ENCODE measurements around the gene FZD1.

FZD1 gene

DNA sequence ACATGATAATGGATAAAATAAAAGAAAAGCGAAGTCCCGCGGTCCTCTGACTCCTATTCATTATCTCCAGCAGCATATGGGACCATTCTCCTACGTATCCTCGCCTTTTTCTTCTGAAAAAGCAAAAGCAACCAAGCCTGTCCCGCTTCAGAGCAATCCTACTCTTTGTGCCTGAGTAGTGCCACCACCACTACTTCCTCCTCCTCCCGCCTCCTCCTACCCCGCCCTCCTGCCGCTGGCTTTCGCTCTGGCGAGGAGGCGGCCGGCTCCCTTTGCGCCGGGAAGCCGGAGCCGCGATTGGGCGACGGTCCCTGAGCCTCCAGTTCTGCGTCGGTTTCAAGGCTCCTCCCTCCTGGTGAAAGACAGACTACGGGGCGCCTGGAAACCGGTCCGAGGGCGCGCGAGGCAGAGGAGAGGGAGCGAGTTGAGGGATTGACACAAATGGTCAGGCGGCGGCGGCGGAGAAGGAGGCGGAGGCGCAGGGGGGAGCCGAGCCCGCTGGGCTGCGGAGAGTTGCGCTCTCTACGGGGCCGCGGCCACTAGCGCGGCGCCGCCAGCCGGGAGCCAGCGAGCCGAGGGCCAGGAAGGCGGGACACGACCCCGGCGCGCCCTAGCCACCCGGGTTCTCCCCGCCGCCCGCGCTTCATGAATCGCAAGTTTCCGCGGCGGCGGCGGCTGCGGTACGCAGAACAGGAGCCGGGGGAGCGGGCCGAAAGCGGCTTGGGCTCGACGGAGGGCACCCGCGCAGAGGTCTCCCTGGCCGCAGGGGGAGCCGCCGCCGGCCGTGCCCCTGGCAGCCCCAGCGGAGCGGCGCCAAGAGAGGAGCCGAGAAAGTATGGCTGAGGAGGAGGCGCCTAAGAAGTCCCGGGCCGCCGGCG lies at the start of gene FZD1:
Gene FZD1 (plus strand): TSS at position 388 of the 878 bp plus-strand sequence. CDS start 448 bp downstream, at position 836.
- DNase-seq (ENCODE audit: low spot score), result peak; percentile 92

DNA sequence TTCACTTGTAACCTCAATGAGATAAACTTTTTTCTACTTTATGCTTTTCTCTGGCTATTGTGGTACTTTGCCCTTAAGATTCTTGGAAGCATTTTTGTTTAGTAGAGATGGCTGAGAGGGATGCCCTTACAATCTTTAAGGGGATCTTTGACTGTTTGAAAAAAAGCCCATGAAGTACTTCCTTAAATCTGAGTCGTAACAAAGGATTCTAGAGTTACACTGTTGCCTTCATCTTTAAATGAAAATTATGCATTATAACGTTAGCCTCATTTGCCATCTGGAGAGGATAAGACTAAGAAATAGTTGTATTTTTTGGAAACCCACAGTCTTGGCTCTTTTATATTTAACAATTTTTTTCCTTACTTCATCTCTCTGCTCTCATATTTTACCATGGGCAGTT lies 37.8 kb upstream of the FZD1 start:
- no peak for DNase-seq (ENCODE audit: low spot score)

DNA sequence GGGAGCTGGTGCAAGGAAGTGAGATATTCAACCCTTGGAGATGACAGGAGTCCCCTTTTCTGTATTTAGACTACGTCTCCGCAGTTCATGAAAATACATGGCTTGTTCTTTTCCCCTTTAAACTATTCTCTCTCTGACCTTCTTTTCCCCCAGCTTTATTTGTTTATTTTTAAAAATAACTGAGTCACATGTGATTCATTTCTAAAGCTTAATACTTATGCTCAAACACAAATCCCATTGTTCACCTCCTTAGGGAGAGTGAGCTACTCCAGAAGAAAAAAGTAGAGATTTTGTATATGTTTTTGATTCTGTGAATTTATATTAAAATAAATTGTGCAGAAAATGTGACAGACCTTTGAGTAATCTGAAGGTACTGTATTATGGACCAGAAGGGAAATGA lies 35.9 kb upstream of the FZD1 start:
- peak; percentile 22 for DNase-seq (ENCODE audit: low spot score)

DNA sequence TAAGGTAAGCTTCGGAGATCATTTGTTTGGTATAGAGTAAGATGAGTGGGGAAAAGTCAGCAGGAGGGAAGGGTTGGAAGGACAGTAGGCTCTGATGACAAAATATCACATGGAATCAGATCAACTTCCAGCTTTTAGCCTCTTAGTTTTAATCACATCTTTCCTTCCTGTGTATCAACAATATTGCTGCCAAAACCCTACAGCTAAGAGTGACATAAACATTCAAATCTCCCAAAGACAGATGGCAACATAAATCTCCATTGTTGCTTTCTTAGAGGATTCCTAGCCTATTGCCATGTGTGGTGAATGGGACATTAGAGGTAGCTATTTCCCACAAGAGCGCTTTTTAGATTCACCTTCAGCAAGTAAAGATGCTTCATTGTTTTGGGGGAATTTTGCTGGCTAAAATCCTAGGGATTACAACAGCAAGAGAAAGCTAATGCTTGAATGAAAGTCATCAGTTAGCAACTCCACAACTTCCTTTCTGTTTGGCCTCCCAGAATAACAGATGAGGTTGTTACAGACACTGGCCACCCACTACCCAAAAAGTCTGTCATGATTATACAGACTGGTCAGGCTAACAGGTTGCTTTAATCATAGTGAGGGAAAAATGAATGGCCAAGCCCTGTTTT lies 35.2 kb upstream of the FZD1 start:
- no peak for DNase-seq (ENCODE audit: low spot score)

DNA sequence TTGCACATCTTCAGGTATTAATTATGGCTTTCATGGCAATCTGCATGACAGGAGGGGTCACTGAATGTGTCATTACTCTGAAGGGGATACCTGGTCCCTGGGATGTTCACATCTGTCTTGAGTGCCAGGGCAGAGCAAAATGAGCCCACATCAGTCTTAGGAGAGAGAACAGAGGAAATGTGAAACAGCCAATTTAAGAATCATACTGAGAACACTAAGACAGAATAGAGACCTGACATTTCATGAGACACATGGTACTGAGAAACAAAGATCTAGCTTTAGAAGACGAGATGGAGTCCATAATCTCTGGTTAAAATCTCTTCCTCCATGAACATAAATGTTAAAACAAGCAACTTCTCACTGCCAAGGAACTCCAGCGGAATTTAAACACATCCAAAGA lies 34.1 kb upstream of the FZD1 start:
- DNase-seq (ENCODE audit: low spot score), result no peak

DNA sequence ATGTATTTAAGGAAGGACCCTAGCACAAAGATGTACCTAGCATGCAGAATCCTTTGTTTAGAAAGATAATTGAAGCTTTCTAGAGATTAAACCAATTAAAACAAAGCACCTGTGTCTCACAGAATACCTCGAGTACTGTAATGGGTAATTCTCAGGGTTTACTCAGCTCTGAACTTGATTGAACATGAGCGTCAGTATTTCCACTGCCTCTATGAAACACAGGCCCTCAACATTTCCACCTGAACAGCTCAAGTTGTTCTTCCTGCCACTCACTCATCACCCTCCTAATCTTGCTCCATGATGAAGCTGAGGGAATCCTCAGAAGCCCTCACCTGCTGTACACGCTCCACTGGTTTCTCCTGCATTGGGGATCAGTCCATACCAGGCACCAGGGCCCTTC lies 33.7 kb upstream of the FZD1 start:
- no peak for DNase-seq (ENCODE audit: low spot score)

DNA sequence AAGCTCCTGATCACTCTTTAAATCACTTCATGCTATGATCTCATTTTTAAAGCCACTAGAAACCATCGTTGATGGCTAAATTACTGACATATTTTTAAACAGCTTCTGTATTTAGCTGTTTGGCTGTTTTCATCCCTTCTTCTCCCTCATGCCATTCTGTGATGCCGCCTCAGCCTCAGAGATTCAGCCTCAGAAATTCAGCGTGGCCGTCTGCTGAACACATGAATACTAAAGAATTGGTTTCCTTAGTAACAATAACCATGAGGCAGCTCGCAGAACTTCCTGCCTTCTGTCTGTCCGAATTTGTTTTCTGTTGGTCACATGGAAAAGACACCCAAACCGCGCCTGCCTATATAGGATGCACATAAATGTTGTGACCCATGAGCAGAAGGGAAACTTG lies 31.0 kb upstream of the FZD1 start:
- no peak for DNase-seq (ENCODE audit: low spot score)

DNA sequence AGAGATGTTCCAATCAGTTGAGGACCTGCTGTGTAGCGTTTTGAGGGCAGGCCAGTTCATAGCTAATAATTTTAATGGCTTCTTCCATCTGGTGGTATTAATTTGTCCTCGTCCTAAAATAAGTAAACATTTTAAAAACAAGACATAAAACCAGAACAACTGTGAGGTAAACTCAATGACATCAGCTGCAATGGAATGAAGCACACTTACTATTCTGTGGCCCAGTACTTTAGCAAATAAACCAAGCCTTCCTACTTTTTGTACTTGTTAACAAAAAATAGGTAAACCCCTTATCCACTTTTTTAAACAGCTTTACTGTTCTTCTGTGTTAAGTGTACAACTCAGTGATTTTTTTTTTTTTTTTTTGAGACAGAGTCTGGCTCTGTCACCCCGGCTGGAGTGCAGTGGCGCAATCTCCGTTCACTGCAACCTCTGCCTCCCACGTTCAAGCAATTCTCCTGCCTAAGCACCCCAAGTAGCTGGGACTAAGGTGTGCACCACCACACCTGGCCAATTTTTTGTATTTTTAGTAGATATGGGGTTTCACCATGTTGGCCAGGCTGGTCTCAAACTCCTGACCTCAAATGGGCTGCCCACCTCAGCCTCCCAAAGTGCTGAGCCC lies 28.9 kb upstream of the FZD1 start:
- DNase-seq (ENCODE audit: low spot score), result no peak

DNA sequence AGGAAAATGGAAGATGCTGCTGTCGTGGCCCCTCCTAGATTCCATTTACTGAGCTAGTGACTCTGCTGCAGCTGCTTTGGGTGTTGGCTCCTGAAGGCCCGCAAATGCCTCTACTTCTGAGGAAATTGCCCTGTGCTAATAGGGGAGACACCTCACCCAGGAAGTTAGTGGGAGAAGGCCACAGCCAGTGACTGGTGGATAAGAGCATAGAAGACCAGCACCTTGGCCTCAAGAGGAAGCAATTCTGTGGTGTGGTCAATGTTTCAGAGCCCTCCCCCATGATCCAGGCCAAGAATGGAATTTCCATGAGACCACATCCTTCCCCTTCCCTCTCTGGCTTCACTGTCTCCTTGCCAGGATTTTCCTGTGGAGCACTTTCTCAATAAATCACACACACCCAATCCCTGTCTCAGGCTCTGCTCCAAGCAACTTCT lies 25.0 kb upstream of the FZD1 start:
- DNase-seq (ENCODE audit: low spot score), result peak; percentile 32

DNA sequence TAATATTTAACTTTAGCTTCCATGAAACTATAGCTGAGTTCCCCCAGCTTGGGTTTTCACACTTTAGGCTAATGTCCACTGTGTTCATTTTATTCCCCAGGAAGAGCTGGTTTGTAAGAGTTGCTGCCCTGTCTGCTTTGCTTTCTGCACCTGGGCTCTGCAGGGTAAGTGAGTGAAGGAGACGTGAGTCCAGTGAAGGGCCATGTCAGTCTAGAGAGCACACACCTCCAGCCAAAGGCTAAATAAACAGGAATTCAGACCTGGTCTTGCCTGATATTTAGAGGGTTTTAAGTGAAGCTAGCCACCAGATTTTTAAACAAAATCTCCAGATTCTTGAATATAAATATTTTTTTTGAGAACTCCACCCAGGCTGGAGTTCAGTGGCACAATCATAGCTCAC lies 24.5 kb upstream of the FZD1 start:
- DNase-seq (ENCODE audit: low spot score), result no peak

DNA sequence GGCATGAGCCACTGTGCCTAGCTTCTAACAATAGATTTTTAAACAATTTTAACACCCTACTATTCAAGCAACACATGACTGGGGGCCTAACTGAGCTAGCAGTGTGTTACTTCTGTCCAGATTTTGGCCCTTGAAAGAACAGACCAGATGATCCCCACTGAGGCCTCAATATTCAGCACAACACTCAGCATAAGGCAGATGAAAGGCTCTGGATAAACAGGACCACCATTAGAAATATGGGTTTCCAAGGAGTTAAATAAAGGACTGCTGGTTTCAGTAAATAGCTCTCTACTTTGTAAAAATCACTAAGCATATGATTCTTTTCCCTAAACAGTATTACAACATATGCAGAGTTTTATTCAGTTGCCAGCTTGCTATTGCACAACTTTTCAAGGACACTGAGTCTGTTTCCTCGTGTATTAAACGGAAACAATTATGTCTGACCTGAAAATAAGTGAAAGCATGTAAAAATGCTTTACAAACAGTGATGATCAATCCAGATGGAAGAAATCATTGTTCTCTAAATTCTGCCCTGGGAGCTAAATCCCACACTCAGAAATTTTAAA lies 23.8 kb upstream of the FZD1 start:
- no peak for DNase-seq (ENCODE audit: low spot score)

DNA sequence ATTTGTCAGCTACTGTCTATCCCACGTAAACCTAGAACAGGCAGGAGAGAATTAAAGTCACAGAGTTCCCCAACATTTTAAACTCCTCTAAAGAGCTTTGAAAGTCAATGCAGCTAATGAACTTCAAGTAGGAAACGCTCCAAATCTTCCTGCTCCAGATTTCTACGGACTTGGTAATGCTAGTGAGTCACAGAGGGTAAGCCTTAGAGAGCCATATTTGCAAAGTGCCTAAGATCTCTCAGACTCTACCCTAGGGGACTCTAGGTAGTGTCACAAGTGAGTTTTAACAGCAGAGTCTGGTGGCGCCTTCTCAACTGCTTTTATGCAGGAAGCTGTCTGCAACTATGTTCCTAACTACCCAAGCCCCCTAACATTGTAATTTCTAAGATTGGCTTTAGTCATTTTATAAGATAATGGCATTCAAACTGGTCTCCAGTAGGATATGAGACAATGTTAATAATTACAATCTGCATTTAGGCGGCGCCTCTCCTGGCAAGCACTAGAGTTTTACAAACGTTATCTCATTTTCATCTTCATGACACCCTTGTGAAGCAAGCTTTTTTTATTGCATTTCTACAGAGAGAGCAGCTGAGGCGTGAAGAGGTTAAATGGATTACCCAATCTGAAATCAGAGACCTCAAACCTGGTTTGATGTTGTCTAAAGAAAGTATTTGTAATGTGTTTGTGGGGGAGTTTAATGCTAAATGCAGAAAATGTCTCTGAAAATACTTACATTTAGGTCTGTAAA lies 22.0 kb upstream of the FZD1 start:
- no peak for DNase-seq (ENCODE audit: low spot score)

DNA sequence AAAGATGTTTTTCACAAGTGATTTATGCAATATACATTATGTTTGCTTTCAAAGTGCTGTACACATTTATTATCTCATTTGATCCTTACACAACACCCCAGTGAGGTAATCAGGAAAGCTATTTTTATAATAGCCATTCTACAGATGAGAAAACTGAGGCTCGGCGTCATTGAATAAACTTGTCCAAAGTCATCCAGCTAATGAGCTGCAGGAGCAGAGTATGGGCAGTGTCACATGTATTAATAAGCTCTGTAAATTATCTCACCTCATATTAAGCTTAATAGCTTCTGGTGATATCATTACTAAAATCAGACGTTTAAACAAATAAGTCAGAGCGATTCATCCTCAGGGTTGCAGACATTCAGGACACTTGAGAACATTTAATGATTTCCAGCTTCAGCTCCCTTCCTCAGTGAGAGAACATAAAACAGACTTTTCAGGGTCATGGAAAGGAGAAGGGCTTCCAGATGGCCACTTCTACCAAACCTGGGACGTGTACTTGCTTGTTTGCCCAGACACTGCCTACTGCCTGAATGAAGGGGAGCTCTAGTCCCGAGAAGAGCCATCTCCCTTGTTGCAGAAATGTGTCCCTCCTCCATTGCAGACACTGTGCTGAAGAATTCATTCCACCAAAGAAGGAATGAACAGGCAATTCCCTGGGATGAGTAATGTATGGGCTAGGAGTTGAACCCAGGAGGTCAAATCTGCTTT lies 20.5 kb upstream of the FZD1 start:
- no peak for DNase-seq (ENCODE audit: low spot score)

DNA sequence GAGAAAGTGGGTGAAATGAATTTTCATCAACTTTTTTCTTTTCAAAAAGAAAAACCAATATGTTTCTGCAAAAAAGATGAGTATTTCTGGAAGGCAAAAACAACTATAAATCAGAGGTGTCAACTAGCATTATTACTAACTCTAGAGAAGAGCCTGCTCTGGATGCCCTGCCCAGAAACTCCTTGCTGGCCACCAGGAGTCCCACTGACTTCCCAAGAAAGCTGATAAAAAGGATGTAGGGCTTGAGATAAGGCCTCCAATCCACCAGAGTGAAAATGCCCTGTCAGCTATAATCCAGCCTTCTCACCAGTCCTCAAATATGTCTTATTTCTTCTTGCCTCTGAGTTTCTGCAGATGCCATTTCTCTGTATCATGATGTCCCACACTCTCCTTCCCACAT lies 16.7 kb upstream of the FZD1 start:
- no peak for DNase-seq (ENCODE audit: low spot score)

DNA sequence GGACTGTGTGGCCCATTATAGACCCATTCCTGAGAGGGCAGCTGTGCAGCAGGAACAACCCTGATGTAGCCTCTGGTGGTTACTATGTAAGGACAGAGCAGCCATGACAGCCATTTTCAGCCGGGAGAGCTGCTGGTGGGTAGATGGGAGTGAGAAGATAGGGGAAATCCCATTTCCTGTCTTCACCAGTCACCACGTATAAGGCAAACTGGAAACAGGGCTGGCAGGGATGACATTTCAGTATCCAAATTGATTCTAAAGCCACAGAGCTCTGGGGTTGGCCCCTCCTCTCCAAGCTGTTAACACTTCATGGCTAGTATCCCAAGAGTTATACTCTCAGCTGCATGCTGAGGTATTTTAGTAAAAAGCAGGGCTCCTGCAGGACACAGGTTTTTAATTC lies 15.2 kb upstream of the FZD1 start:
- no peak for DNase-seq (ENCODE audit: low spot score)

DNA sequence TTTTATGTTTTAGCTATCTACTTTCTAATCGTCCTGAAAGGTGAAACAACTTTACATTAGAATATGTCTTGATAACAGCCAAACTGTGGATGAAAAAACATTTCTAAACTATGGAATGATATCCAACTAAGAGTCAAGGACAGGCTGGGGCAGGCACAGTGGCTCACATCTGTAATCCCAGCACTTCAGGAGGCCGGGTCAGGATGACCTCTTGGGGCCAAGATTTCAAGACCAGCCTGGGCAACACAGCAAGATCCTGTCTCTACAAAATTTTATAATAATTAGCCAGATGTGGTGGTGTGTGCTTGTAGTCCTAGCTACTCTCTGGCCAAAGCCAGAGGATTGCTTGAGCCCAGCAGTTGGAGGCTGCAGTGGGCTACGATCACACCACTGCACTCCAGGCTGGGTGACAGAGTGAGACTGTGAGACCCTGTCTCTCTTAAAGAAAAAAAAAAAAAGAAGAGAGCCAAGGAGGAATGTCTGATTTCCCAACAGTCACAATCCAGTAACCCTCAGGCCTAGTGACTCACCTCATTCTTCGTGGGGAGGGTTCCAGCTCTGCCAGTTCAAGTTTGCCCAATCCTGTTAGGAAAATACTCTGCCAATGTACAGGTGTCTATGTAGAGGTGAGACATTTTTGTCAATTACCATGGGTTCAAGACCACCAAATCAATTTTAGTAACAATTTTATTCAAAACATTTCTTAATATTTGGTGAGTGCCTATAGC lies 14.6 kb upstream of the FZD1 start:
- DNase-seq (ENCODE audit: low spot score), result peak; percentile 68

DNA sequence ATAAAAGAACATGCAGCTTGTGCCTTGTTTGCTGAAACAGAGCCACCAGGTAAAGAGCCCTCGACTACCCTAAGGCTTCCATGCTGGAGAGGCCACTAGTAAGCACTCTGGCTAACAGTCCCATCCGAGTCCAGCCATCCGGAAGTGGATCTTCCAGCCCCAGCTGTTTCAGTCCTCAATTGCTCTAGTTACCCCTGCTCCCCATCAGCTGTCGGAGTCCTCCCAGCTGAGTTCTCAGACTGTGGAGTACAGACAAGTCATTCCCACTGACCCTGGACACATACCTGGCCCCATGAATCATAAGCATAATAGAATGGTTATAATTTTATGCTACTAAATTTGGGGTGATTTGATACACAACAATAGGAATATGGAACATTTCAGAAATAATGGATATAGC lies 13.5 kb upstream of the FZD1 start:
- no peak for DNase-seq (ENCODE audit: low spot score)

DNA sequence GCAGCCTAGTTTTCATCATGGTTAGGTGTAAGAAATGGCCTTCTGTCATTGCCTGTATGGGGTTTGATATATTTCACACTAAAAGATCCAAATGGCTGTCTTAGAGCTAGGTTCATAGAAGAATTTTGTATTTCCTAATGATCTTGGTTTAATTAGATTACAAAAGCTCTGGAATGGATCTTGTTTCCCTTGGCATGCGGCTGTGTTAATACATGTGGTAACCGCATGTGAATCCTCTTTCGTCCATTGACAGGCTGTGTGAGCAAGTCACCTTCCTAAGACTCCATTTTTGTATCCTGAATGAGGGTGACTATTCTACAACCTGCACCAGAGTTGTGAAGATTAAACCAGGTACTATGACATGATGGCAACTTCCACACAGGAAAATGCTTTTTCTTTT lies 12.4 kb upstream of the FZD1 start:
- no peak for DNase-seq (ENCODE audit: low spot score)

DNA sequence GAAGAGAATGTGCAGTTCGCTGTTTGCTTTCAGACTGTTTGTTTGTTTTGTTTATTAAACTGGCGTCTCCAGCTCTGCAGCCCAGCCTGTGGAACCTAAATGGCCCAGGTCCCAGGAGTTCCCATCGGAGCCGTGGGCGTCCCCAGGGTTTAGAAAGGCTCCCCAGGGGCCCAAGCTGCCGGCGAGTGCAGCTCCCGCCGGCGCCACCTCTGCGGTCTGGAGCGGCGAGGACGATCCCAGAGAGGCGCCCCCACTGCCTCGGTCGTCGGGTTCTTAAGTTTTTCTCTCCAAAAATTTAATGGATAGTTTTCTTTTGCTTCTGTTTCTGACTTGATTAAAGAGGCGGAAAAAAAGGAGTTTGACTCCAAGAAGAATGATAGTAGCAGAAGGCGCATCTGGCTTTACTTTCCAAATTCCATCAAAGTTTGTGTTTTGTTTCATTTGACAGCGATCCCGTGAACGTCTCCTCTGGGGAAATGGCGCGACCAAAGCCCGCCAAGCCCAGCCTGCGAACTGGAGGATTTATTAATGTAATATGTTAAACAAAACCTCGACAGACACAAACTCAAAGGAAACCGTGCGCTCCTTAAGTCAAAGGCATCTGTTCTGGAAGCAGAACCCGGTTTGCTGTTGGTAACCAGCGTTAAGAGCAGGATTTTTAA lies 718 bp upstream of the FZD1 start:
- peak; percentile 43 for DNase-seq (ENCODE audit: low spot score)
